Gastrocnemius medialis (tissue), 4 donors: Measurements from ENCODE around the gene MCOLN2. TPM values are rescaled to one million over a fixed set of nuclear protein-coding genes. Genes with fewer than 3 reads are reported as not detected.
"Not testable (repeated sequence)": the region's sequence is repeated elsewhere in the genome, so short reads cannot be mapped to it uniquely, and the experiment has no call there.

Experiments
- ATAC-seq, 2 donors: fragments of 150-250 bp; one replicate each; pipeline ENCODE4 v1.9.1; 2016
- DNase-seq, 2 donors: peaks; one replicate each; pipeline ENCODE4 v3.0.0-alpha.2; 2019
- H3K27ac ChIP-seq, 4 donors: fragments of 200-600 bp; sonication (generic); 1 replicate in 1 of 4; 2 replicates in 3 of 4; pipeline ENCODE4 v1.5.1; 2016 to 2018; ENCODE audit warnings: mild to moderate bottlenecking in 2 of 4, moderate library complexity in 1 of 4
- H3K27me3 ChIP-seq, 3 donors: fragments of 200-600 bp; sonication (generic) in 2 of 3; 1 replicate in 1 of 3; 2 replicates in 2 of 3; pipeline versions ENCODE4 v1.5.1 to v1.6.0; 2016 to 2019; ENCODE audit warnings: mild to moderate bottlenecking in 1 of 3, moderate library complexity in 1 of 3
- H3K36me3 ChIP-seq, 2 donors: fragments of 200-600 bp; sonication (generic) in 1 of 2; one replicate each; pipeline ENCODE4 v1.5.1; 2017 to 2018
- H3K4me1 ChIP-seq, 2 donors: fragments of 200-600 bp; sonication (generic) in 1 of 2; one replicate each; pipeline ENCODE4 v1.5.1; 2016 to 2017; ENCODE audit warnings: mild to moderate bottlenecking in 2 of 2
- H3K4me3 ChIP-seq, 4 donors: fragments of 200-600 bp; sonication (generic) in 3 of 4; 1 replicate in 1 of 4; 2 replicates in 3 of 4; pipeline ENCODE4 v1.5.1; 2016 to 2019; ENCODE audit warnings: mild to moderate bottlenecking in 2 of 4
- H3K9me3 ChIP-seq, 3 donors: fragments of 200-600 bp; sonication (generic) in 2 of 3; 1 replicate in 1 of 3; 2 replicates in 2 of 3; pipeline ENCODE4 v1.5.1; 2016 to 2019
- POLR2A ChIP-seq, 2 donors: fragments of 450-650 bp; IDR thresholded peaks; one replicate each; pipeline ENCODE4 v1.6.1; 2017; ENCODE audit warnings: antibody characterized with exemption in 2 of 2, mild to moderate bottlenecking in 2 of 2, moderate library complexity in 2 of 2
- in situ Hi-C, 4 donors: fragments of 200-750 bp; cut with MboI; loops; one replicate each; pipeline versions ENCODE4 v1.15.0 to v1.8.0; 2017; ENCODE audit warnings: low sequenced_read_pairs in 4 of 4
- intact Hi-C: fragments of 100-400 bp; cut with DNase I; formaldehyde crosslinking; loops from one replicate; pipeline ENCODE4 v1.15.1; 2023; ENCODE audit warnings: low total_unique reads
- total RNA-seq, 4 donors: library from RNA; depleted of rRNA; stranded (reverse); fragments of >200 nt; gene quantifications; one replicate each; pipeline versions ENCODE4 v1.1.0 to v1.2.3, GENCODE V29; 2016
- TF ChIP-seq, protein P1 (sequence below), 5 experiments: fragments of 450-650 bp in 3 of 5; fragments of 200-600 bp in 2 of 5; sonication (generic) in 2 of 5; IDR thresholded peaks in 4 of 5; conservative IDR thresholded peaks in 1 of 5; 1 replicate in 4 of 5; 2 replicates in 1 of 5; pipeline ENCODE4 v1.5.1; 2016 to 2019; ENCODE audit warnings: antibody characterized with exemption in 5 of 5, mild to moderate bottlenecking in 3 of 5, moderate library complexity in 3 of 5

MCOLN2 gene
- total RNA-seq, 4 donors from 2014 or later, result 0.22 to 3.0 TPM; not detected in 2

- DNase-seq, result no peak
- Histone ChIP-seq H3K4me3 (no peak overlapping the region), H3K36me3 (no peaks in the 10 kb centered on the region), H3K27ac (no peak overlapping the region), H3K4me1 (no peaks in the 10 kb centered on the region), H3K9me3 (no peaks in the 10 kb centered on the region), H3K27me3 (no peaks in the 10 kb centered on the region)
- TF ChIP-seq POLR2A (IDR thresholded peaks at IDR 0.05), result no peak
- TF ChIP-seq, protein P1, sequence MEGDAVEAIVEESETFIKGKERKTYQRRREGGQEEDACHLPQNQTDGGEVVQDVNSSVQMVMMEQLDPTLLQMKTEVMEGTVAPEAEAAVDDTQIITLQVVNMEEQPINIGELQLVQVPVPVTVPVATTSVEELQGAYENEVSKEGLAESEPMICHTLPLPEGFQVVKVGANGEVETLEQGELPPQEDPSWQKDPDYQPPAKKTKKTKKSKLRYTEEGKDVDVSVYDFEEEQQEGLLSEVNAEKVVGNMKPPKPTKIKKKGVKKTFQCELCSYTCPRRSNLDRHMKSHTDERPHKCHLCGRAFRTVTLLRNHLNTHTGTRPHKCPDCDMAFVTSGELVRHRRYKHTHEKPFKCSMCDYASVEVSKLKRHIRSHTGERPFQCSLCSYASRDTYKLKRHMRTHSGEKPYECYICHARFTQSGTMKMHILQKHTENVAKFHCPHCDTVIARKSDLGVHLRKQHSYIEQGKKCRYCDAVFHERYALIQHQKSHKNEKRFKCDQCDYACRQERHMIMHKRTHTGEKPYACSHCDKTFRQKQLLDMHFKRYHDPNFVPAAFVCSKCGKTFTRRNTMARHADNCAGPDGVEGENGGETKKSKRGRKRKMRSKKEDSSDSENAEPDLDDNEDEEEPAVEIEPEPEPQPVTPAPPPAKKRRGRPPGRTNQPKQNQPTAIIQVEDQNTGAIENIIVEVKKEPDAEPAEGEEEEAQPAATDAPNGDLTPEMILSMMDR (IDR thresholded peaks at IDR 0.05 in 4 of 5, conservative IDR thresholded peaks at IDR 0.05 in 1 of 5), result no peak
- in situ Hi-C loops, result no loop called here
- no peak for ATAC-seq
- intact Hi-C loops, result no loop called here
These were observed 78.1 kb downstream of the MCOLN2 start for GRCh38 chr1:84918726-84919336.

GRCh38 chr1:84916897-84917296 lies 80.0 kb downstream of the MCOLN2 start:
- Histone ChIP-seq H3K27me3 (no peaks in the 10 kb centered on the region), H3K9me3 (no peaks in the 10 kb centered on the region), H3K36me3 (no peaks in the 10 kb centered on the region), H3K27ac (no peak overlapping the region), H3K4me3 (no peak overlapping the region), H3K4me1 (no peaks in the 10 kb centered on the region)
- DNase-seq (no peak), ATAC-seq (no peak)
- in situ Hi-C loops, result no loop called here
- intact Hi-C loops, result no loop called here
- TF ChIP-seq, protein P1 (IDR thresholded peaks at IDR 0.05 in 4 of 5, conservative IDR thresholded peaks at IDR 0.05 in 1 of 5), result no peak
- TF ChIP-seq POLR2A (IDR thresholded peaks at IDR 0.05), result no peak

GRCh38 chr1:84913555-84913892 lies 83.4 kb downstream of the MCOLN2 start:
- Histone ChIP-seq H3K36me3 (no peaks in the 10 kb centered on the region), H3K4me1 (no peaks in the 10 kb centered on the region), H3K9me3 (no peaks in the 10 kb centered on the region), H3K27ac (no peak overlapping the region), H3K4me3 (no peak overlapping the region), H3K27me3 (no peaks in the 10 kb centered on the region)
- TF ChIP-seq, protein P1 (IDR thresholded peaks at IDR 0.05 in 4 of 5, conservative IDR thresholded peaks at IDR 0.05 in 1 of 5), result no peak
- no peak for TF ChIP-seq POLR2A (IDR thresholded peaks at IDR 0.05)
- intact Hi-C loops (no loop called here), in situ Hi-C loops (no loop called here)
- DNase-seq, result no peak
- ATAC-seq, result no peak

- no peak overlapping the region for H3K4me3 ChIP-seq
- H3K36me3 ChIP-seq, result no peaks in the 10 kb centered on the region
- H3K9me3 ChIP-seq, result no peaks in the 10 kb centered on the region
- TF ChIP-seq, protein P1 (IDR thresholded peaks at IDR 0.05 in 4 of 5, conservative IDR thresholded peaks at IDR 0.05 in 1 of 5), result no peak
- TF ChIP-seq POLR2A (IDR thresholded peaks at IDR 0.05), result no peak
- no peaks in the 10 kb centered on the region for H3K4me1 ChIP-seq
- DNase-seq (no peak), ATAC-seq (no peak)
- in situ Hi-C loops (no loop called here), intact Hi-C loops (no loop called here)
- H3K27ac ChIP-seq, result no peak overlapping the region
- H3K27me3 ChIP-seq, result no peaks in the 10 kb centered on the region
These were observed 84.0 kb downstream of the MCOLN2 start for GRCh38 chr1:84912726-84913554.

DNA sequence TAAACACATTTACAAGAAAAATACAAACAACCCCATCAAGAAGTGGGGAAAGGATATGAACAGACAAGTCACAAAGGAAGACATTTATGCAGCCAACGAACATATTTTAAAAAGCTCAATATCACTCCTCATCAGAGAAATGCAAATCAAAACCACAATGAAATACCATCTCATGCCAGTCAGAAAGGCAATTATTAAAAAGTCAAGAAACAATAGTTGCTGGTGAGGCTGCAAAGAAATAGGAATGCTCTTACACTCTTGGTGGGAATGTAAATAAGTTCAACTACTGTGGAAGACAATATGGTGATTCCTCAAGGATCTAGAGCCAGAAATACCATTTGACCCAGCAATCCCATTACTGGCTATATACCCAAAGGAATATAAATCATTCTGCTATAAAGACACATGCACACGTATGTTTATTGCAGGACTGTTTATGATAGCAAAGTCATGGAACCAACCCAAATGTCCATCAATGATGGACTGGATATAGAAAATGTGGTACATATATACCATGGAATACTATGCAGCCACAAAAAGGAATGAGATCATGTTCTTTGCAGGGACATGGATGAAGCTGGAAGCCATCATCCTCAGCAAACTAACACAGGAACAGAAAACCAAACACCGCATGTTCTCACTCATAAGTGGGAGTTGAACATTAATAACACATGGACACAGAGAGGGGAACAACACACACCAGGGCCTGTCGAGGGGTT lies 88.0 kb downstream of the MCOLN2 start:
- H3K4me1 ChIP-seq, intact Hi-C loops, H3K9me3 ChIP-seq, H3K4me3 ChIP-seq, DNase-seq, H3K27me3 ChIP-seq, ATAC-seq, H3K27ac ChIP-seq, H3K36me3 ChIP-seq, in situ Hi-C loops: not testable (repeated sequence)
